H9 (cell line): Measurements from ENCODE around the gene LRCH1. TPM values are rescaled to one million over a fixed set of nuclear protein-coding genes. Genes with fewer than 3 reads are reported as not detected.

Experiments
- DNase-seq: peaks from one replicate; pipeline ENCODE4 v3.0.0-alpha.2; 2017
- H2AFZ ChIP-seq: one replicate; pipeline ENCODE4 v1.6.1; 2013; ENCODE audit warnings: mild to moderate bottlenecking, low read length, control low read depth, moderate library complexity
- H2AK5ac ChIP-seq: 2 replicates; pipeline ENCODE4 v1.6.1; 2013; ENCODE audit warnings: low read length, control low read depth, mixed read lengths; ENCODE audit not compliant: insufficient read length
- H2BK120ac ChIP-seq: one replicate; pipeline ENCODE4 v1.6.1; 2013; ENCODE audit warnings: low read depth, mild to moderate bottlenecking, low read length, control low read depth, inconsistent platforms; ENCODE audit not compliant: poor library complexity, severe bottlenecking
- H2BK12ac ChIP-seq: 2 replicates; pipeline ENCODE4 v1.6.1; 2013; ENCODE audit warnings: low read length, control low read depth, mixed read lengths, low read depth; ENCODE audit not compliant: insufficient read length
- H2BK15ac ChIP-seq: 2 replicates; pipeline ENCODE4 v1.6.1; 2013; ENCODE audit warnings: low read depth, low read length, control low read depth
- H2BK20ac ChIP-seq: one replicate; pipeline ENCODE4 v1.6.1; 2013; ENCODE audit warnings: low read depth, mild to moderate bottlenecking, low read length, control low read depth, inconsistent platforms; ENCODE audit not compliant: poor library complexity, severe bottlenecking
- H2BK5ac ChIP-seq: 2 replicates; pipeline ENCODE4 v1.6.1; 2013; ENCODE audit warnings: low read length, control low read depth, mixed read lengths; ENCODE audit not compliant: insufficient read length
- H3K14ac ChIP-seq: 2 replicates; pipeline ENCODE4 v1.6.1; 2013; ENCODE audit warnings: low read length, control low read depth; ENCODE audit not compliant: insufficient read depth
- H3K18ac ChIP-seq: 2 replicates; pipeline ENCODE4 v1.6.1; 2013; ENCODE audit warnings: low read depth, mild to moderate bottlenecking, mixed read lengths, low read length, control low read depth; ENCODE audit not compliant: insufficient read length
- H3K23ac ChIP-seq: 2 replicates; pipeline ENCODE4 v1.6.1; 2013; ENCODE audit warnings: low read length, control low read depth, mixed read lengths, low read depth; ENCODE audit not compliant: insufficient read length
- H3K23me2 ChIP-seq: 2 replicates; pipeline ENCODE4 v1.6.1; 2013; ENCODE audit warnings: low read depth, mild to moderate bottlenecking, mixed read lengths, low read length, control low read depth; ENCODE audit not compliant: insufficient read length, poor library complexity, severe bottlenecking
- H3K27ac ChIP-seq: 2 replicates; pipeline ENCODE4 v1.5.1; 2013; ENCODE audit warnings: low read length, control low read depth, mixed read lengths, low read depth; ENCODE audit not compliant: insufficient read length
- H3K27me3 ChIP-seq: 2 replicates; pipeline ENCODE4 v1.6.1; 2013; ENCODE audit warnings: low read length, control low read depth, inconsistent platforms; ENCODE audit not compliant: insufficient read depth
- H3K4ac ChIP-seq: 2 replicates; pipeline ENCODE4 v1.6.1; 2013; ENCODE audit warnings: low read depth, mild to moderate bottlenecking, control low read depth, inconsistent platforms, low read length, moderate library complexity
- H3K4me1 ChIP-seq: 2 replicates; pipeline ENCODE4 v1.6.1; 2013; ENCODE audit warnings: low read length, control low read depth, inconsistent platforms; ENCODE audit not compliant: insufficient read depth
- H3K4me2 ChIP-seq: 2 replicates; pipeline ENCODE4 v1.6.1; 2013; ENCODE audit warnings: low read length, control low read depth, mixed read lengths; ENCODE audit not compliant: insufficient read length, insufficient read depth
- H3K56ac ChIP-seq: 2 replicates; pipeline ENCODE4 v1.6.1; 2013; ENCODE audit warnings: low read depth, mild to moderate bottlenecking, mixed read lengths, low read length, control low read depth; ENCODE audit not compliant: insufficient read length
- H3K79me1 ChIP-seq: 2 replicates; pipeline ENCODE4 v1.6.1; 2013; ENCODE audit warnings: low read depth, mild to moderate bottlenecking, moderate library complexity, low read length, control low read depth, inconsistent platforms; ENCODE audit not compliant: insufficient read depth, poor library complexity, severe bottlenecking
- H3K79me2 ChIP-seq: 2 replicates; pipeline ENCODE4 v1.6.1; 2013; ENCODE audit warnings: low read length, control low read depth, inconsistent platforms; ENCODE audit not compliant: insufficient read depth
- H3K9ac ChIP-seq: 2 replicates; pipeline ENCODE4 v1.6.1; 2013; ENCODE audit warnings: low read length, control low read depth, mixed read lengths; ENCODE audit not compliant: insufficient read length; ENCODE audit errors: extremely low read depth
- H3K9me3 ChIP-seq: one replicate; pipeline ENCODE4 v1.6.1; 2013; ENCODE audit warnings: low read depth, low read length, inconsistent platforms; ENCODE audit not compliant: control insufficient read depth
- H3T11ph ChIP-seq: one replicate; pipeline ENCODE4 v1.6.1; 2013; ENCODE audit warnings: mild to moderate bottlenecking, low read length, control low read depth, inconsistent platforms
- H4K20me1 ChIP-seq: one replicate; pipeline ENCODE4 v1.6.1; 2013; ENCODE audit not compliant: control insufficient read depth, insufficient read length, insufficient read depth
- H4K5ac ChIP-seq: 2 replicates; pipeline ENCODE4 v1.6.1; 2013; ENCODE audit warnings: low read depth, mild to moderate bottlenecking, mixed read lengths, low read length, control low read depth; ENCODE audit not compliant: insufficient read length
- H4K8ac ChIP-seq: replicated peaks from 2 replicates; pipeline ENCODE4 v1.6.1; 2013; ENCODE audit warnings: low read length, control low read depth, mixed read lengths, low read depth; ENCODE audit not compliant: insufficient read length
- H4K91ac ChIP-seq: 2 replicates; pipeline ENCODE4 v1.6.1; 2013; ENCODE audit warnings: low read depth, mild to moderate bottlenecking, moderate library complexity, mixed read lengths, low read length, control low read depth; ENCODE audit not compliant: insufficient read length
- H3K27ac Mint-ChIP-seq, 3 experiments: 2 replicates in 2 of 3; 3 replicates in 1 of 3; pipeline ENCODE4 v1.8.0; 2020 to 2021; ENCODE audit warnings: mixed read lengths in 3 of 3, mild to moderate bottlenecking in 1 of 3, moderate library complexity in 1 of 3
- H3K27me3 Mint-ChIP-seq: 2 replicates; pipeline ENCODE4 v1.8.0; 2021; ENCODE audit warnings: low read depth, mild to moderate bottlenecking, moderate library complexity, mixed read lengths
- H3K36me3 Mint-ChIP-seq, 3 experiments: 2 replicates in 2 of 3; 3 replicates in 1 of 3; pipeline ENCODE4 v1.8.0; 2020 to 2021; ENCODE audit warnings: low read depth in 3 of 3, mixed read lengths in 3 of 3; ENCODE audit not compliant: insufficient read depth in 1 of 3
- H3K4me1 Mint-ChIP-seq, 2 experiments: 2 replicates each; pipeline ENCODE4 v1.8.0; 2020; ENCODE audit warnings: mixed read lengths in 2 of 2
- H3K4me3 Mint-ChIP-seq, 2 experiments: 2 replicates in 1 of 2; 3 replicates in 1 of 2; pipeline ENCODE4 v1.8.0; 2020 to 2021; ENCODE audit warnings: mild to moderate bottlenecking in 2 of 2, mixed read lengths in 2 of 2, moderate library complexity in 1 of 2
- H3K9me3 Mint-ChIP-seq, 2 experiments: 2 replicates in 1 of 2; 3 replicates in 1 of 2; pipeline ENCODE4 v1.8.0; 2020; ENCODE audit warnings: mild to moderate bottlenecking in 2 of 2, mixed read lengths in 2 of 2, moderate library complexity in 1 of 2
- WGBS: extraction: QIAGEN DNeasy Blood & Tissue Kit; methylation state at CpG from one replicate; pipeline ENCODE4 v1.1.7; 2013; ENCODE audit warnings: missing lambda C conversion rate, low lambda C conversion rate, mixed read lengths; ENCODE audit not compliant: insufficient read length; ENCODE audit errors: extremely low coverage; 5-methylcytosine and 5-hydroxymethylcytosine counted together
- total RNA-seq: library from RNA; stranded (reverse); gene quantifications from 2 replicates; pipeline ENCODE4 v1.2.1, GENCODE V29; 2021
- TF ChIP-seq, protein P1 (sequence below): fragments of 200-600 bp; sonication (generic); conservative IDR thresholded peaks from 3 replicates; pipeline ENCODE4 v1.8.0; 2021; ENCODE audit warnings: antibody characterized with exemption, mild to moderate bottlenecking

Gene LRCH1
- total RNA-seq, 1 experiment from 2014 or later: 8.0 TPM

DNA sequence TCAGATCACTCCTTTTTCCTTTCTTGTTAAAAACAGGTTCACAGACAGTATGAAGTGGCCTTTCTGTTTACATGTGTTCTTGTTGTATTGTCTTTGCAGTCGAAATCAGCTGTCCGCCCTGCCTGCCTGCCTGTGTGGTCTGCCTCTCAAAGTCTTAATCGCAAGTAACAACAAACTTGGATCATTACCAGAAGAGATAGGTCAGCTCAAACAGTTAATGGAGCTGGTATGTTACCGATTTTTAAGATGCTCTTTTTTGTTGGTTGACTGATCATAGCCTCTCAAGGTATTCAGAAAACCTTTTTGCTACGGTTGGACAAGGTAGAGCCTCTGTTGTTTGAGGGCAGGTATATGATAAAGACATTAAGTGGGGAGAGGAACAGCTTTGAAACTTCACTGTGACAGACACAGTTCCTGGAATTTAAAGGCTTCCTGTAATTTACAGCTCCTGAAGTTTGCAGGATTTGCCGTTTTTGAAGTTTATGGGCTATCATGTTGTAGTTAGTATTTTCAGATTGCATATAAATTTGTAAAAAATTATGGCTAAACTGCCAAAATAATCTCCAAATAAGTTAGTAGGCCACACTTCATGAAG lies 116.1 kb downstream of the LRCH1 start:
- Histone ChIP-seq H3K9ac (no peak overlapping the region), H3K79me2 (no peaks in the 10 kb centered on the region), H2BK20ac (no peak overlapping the region), H4K91ac (no peak overlapping the region), H3K14ac (no peak overlapping the region), H3K9me3 (no peaks in the 10 kb centered on the region), H3K27ac (no peak overlapping the region), H3K4ac (no peak overlapping the region), H2AFZ (no peak overlapping the region), H4K5ac (no peak overlapping the region), H3K79me1 (no peaks in the 10 kb centered on the region), H3K27me3 (no peaks in the 10 kb centered on the region), H2AK5ac (no peak overlapping the region), H2BK120ac (no peak overlapping the region), H2BK5ac (no peak overlapping the region), H4K8ac (no peak overlapping the region), H3K4me2 (no peak overlapping the region), H3K18ac (no peak overlapping the region), H3K23ac (no peak overlapping the region), H3T11ph (no peak overlapping the region), H2BK15ac (no peak overlapping the region), H3K56ac (no peak overlapping the region), H2BK12ac (no peak overlapping the region), H3K4me1 (peaks cover 18% of the 10 kb centered on the region), H3K23me2 (no peaks in the 10 kb centered on the region), H4K20me1 (no peaks in the 10 kb centered on the region)
- TF ChIP-seq, protein P1, sequence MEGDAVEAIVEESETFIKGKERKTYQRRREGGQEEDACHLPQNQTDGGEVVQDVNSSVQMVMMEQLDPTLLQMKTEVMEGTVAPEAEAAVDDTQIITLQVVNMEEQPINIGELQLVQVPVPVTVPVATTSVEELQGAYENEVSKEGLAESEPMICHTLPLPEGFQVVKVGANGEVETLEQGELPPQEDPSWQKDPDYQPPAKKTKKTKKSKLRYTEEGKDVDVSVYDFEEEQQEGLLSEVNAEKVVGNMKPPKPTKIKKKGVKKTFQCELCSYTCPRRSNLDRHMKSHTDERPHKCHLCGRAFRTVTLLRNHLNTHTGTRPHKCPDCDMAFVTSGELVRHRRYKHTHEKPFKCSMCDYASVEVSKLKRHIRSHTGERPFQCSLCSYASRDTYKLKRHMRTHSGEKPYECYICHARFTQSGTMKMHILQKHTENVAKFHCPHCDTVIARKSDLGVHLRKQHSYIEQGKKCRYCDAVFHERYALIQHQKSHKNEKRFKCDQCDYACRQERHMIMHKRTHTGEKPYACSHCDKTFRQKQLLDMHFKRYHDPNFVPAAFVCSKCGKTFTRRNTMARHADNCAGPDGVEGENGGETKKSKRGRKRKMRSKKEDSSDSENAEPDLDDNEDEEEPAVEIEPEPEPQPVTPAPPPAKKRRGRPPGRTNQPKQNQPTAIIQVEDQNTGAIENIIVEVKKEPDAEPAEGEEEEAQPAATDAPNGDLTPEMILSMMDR: no peak
- WGBS: no CpG with 5 or more reads among the region's 6 CpGs
- peak overlapping the region in 2 of 3 experiments; percentile 5 to 29; a peak in 2 of 7 replicates for H3K27ac Mint-ChIP-seq
- H3K27me3 Mint-ChIP-seq: no peaks in the 10 kb centered on the region
- DNase-seq: no peak
- no peaks in the 10 kb centered on the region for H3K9me3 Mint-ChIP-seq
- H3K4me1 Mint-ChIP-seq: peaks cover 28 to 38% of the 10 kb centered on the region in 2 experiments
- peaks cover 0 to 8% (median 2%) of the 10 kb centered on the region in 3 experiments; a peak in 3 of 7 replicates for H3K36me3 Mint-ChIP-seq
- no peak overlapping the region for H3K4me3 Mint-ChIP-seq
